Tibial nerve (tissue), 3 donors: Measurements from ENCODE around the gene LHPP.

Source experiments
- CTCF ChIP-seq, 5 experiments: fragments of 200-600 bp in 3 of 5; fragments of 450-650 bp in 2 of 5; sonication (generic) in 3 of 5; IDR thresholded peaks; one replicate each; pipeline ENCODE4 v1.5.1; 2016 to 2019; ENCODE audit warnings: antibody characterized with exemption in 5 of 5, mild to moderate bottlenecking in 3 of 5, moderate library complexity in 2 of 5
- POLR2A ChIP-seq, 2 donors: fragments of 450-650 bp; IDR thresholded peaks; one replicate each; pipeline ENCODE4 v1.6.1; 2017; ENCODE audit warnings: antibody characterized with exemption in 2 of 2, mild to moderate bottlenecking in 2 of 2, moderate library complexity in 2 of 2

GRCh38 chr10:124615259-124615658 lies 153.6 kb downstream of the LHPP start:
- TF ChIP-seq CTCF (IDR thresholded peaks at IDR 0.05) (no peak), POLR2A (IDR thresholded peaks at IDR 0.05) (no peak)
